GM19455 (cell line): ENCODE results near the gene ALK.

Source experiments
- ATAC-seq: cut with Tn5 transposase; IDR thresholded peaks from one replicate; pipeline ENCODE4 v1.9.1; 2021; ENCODE audit not compliant: unreplicated experiment

ALK gene

DNA sequence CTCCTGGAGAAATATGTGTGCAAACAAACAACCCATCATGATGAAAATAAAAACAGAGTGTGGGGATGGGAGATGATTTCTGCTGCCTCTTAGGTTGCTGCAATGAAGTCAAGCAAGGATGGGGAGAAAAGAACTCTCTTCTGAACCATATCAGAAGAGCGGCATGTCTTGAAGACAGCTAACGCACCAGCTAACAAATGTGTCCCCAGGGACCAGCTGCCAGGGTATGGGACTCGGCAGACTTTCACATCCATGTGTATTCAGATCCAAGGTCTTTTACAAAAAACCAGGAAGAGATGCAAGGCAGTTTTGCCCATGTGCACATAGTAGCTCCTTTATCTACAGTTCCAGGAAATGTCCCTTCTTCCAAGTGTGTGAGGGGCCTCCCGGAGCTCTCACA lies 680.8 kb downstream of the ALK start:
- ATAC-seq, result no peak

- ATAC-seq, result no peak
Measured at GRCh38 chr2:29239209-29239960, 682.0 kb downstream of the ALK start.

DNA sequence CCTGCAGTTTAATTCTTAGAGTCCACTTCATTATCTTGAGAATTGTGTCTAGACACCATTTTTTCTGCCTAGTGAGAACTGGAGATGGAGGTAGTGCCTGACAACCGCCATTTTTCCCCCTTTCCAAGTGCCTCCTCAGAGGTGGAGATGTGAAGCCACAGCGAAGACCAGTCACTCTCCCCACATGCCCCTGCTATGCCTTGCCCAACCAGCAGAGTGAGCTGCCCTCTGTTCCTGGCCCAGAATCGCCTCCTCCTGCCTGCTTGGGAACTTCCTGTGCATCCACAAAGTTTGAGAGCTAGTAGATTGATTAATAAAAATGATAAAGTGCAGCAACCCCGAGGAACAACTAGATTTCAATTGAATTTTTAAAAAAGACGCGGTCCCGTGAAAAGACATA lies 682.9 kb downstream of the ALK start:
- ATAC-seq, result no peak

- no peak for ATAC-seq
Measured at GRCh38 chr2:29236074-29236473, 685.3 kb downstream of the ALK start.

GRCh38 chr2:29235411-29235810 lies 686.0 kb downstream of the ALK start:
- no peak for ATAC-seq

- no peak for ATAC-seq
Measured at GRCh38 chr2:29233428-29233827, 688.0 kb downstream of the ALK start.

- ATAC-seq, result no peak
Measured at GRCh38 chr2:29232041-29232440, 689.3 kb downstream of the ALK start.

GRCh38 chr2:29229640-29230039 lies 691.7 kb downstream of the ALK start:
- ATAC-seq, result no peak

DNA sequence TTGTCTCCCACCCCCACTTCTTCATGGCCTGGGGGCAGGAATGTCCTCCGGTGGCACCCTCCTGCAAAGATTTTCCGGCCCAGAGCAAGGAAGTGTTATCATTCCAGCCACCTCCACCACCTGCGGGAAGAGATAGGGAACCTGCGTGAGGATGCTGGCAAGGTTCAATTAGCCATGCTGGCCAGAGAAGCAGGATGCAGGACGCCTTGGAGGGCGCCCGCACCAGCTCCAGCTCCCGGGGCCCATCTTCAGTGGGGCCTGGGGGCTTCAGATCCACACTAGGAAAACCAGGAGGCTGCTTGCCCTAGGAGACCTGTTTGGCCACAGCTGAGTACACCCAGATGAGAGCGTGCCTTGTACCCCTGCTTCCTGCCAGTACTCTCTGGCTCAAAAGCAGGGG lies 692.4 kb downstream of the ALK start:
- no peak for ATAC-seq

DNA sequence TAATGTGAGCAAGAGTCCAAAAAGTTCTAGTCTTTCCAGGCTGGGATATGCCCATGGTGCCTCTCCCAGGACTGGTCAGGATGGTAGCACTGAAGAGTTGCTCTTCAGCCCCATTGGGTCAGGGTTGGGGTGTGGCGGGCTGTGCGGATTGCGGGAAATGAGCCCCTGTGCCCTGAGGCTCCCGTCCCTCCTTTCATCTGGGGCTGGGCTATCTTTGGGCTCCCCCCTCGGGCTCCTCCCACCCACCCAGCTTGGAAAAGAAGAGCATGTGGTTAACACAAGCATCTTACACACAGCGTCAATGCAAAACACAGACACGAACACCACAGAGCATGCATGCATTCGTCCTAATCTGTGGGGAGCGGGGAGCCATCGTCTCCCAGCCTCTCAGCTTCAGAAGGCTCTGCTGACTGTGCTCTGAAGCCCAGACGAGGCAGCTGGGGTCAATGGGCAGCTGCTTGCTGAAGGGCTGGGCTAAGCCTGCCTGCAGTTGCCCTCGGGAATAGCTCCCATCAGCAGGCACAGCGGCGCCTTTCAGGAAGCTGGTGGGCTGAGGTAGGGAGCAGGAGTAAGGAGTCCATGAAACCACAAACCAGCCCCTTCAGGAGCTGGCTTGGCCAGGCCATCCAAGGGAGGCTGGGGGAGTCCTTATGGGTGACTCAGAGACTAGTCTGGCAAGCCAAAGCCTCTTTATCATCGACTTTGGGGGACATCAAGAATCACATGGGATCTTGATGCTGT lies 693.3 kb downstream of the ALK start:
- ATAC-seq, result no peak

GRCh38 chr2:29226808-29227207 lies 694.6 kb downstream of the ALK start:
- no peak for ATAC-seq

- no peak for ATAC-seq
Measured at GRCh38 chr2:29226375-29226774, 695.0 kb downstream of the ALK start.

GRCh38 chr2:29225814-29226213 lies 695.6 kb downstream of the ALK start:
- no peak for ATAC-seq

GRCh38 chr2:29224693-29225551 lies 696.5 kb downstream of the ALK start:
- no peak for ATAC-seq

DNA sequence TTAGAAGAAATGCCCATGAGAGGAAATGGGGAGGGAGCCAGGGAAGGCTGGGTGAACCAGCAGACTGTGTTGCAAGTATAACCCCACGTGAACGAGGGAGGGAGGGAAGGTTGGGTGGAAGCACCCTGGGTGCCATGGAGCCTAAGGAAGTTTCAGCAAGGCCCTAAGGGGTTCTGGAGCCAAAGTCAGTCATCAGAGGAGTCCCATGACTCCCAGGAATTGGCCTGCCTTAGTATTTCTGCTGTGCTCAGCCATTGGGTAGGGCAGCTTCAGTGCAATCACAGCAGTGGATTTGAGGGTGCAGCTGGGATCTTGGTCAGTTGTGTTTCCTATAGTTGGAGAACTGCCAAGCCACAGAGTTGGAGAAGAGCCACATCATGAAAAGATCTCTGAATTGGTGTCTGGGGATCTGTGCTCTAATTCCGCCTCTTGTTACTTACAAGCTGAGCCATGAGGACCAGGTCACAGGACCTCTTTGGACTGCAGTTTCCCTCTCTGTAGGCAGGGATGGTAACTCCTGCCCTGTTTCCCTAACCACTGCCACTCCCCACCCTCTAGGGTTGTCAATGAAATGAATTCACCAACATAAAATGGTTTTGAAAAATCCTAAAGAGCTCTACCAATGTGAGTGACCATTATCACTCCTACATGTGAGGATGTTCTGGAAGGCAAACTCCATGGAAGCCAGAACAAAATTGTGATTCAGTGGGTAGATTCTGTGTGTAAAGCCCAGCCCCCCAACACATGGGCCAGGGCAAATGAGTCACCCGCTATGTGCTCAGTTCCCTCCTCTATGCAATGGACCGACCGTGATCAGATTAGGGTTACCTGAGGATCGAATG lies 697.3 kb downstream of the ALK start:
- ATAC-seq, result no peak

DNA sequence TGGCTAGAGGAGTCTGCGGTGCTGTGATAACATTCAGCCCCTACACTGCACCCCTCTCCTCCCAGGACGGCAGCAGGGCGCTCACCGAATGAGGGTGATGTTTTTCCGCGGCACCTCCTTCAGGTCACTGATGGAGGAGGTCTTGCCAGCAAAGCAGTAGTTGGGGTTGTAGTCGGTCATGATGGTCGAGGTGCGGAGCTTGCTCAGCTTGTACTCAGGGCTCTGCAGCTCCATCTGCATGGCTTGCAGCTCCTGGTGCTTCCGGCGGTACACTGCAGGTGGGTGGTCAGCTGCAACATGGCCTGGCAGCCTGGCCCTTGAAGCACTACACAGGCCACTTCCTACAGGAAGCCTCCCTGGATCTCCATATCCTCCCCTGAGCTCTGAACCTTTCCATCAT lies 698.1 kb downstream of the ALK start:
- ATAC-seq, result no peak

DNA sequence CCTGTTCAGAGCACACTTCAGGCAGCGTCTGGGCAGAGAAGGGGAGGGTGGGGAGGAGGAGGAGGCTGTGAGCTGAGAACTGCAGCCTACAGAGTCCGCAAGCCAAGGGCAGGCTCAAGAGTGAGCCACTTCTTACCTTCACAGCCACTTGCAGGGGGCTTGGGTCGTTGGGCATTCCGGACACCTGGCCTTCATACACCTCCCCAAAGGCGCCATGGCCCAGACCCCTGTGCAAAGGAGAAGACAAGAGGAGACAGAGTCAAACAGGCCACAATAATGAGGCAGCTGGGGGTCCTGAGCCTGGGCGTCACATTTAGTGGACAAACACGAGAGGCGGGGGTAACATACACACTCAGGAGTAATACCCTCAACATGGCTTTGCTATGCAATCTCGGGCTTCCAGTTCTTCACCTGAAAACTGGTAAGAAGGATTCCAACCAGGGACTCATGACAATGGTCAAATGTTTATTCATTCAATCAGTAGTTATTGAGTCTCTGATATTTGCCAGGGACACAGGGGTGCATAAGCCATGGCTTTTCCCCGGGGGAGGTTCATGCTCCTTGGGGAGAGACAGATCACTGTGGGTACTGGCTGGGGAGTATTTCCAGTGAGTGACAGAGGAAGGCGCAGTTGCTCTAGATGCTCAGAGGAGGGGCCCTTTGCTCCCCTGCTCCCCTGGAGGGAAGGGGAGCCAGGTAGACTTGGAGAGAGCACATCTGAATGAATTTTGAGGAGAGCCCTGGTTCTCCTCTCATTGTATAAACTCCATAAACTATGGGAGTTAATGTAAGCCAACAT lies 698.8 kb downstream of the ALK start:
- ATAC-seq, result no peak

- ATAC-seq, result no peak
Measured at GRCh38 chr2:29220506-29221270, 700.7 kb downstream of the ALK start.

DNA sequence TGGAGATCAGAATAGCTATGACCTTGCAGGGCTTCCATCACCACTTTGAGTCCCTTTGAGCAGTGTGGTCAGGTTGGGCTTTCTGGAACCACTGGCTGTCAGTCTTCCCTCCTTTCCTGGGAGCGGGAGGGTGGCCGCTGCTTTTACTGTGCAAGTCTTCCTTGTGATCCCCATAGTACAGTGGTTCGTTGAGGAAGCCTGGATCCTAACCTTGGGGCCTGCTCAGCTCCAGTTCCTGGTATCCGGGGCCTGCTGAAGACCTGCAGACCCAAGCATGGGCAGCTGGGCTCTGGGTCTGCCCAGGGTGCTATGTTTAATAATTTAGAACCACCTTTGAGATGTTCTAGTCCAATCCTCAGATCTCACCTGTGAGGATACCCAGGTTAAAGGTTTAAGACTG lies 702.0 kb downstream of the ALK start:
- no peak for ATAC-seq
